HG03095 (cell line): Measurements from ENCODE around the gene HYI.
"Not testable (repeated sequence)": the region's sequence is repeated elsewhere in the genome, so short reads cannot be mapped to it uniquely, and the experiment has no call there.

ENCODE experiments used
- ATAC-seq: cut with Tn5 transposase; IDR thresholded peaks from one replicate; pipeline ENCODE4 v1.9.1; 2021; ENCODE audit warnings: moderate library complexity; ENCODE audit not compliant: unreplicated experiment

Gene HYI, protein sequence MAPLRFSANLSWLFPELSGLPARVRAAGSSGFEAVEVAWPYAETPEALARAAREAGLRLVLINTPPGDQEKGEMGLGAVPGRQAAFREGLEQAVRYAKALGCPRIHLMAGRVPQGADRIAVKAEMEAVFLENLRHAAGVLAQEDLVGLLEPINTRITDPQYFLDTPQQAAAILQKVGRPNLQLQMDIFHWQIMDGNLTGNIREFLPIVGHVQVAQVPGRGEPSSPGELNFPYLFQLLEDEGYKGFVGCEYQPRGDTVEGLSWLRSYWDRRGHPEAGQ

DNA sequence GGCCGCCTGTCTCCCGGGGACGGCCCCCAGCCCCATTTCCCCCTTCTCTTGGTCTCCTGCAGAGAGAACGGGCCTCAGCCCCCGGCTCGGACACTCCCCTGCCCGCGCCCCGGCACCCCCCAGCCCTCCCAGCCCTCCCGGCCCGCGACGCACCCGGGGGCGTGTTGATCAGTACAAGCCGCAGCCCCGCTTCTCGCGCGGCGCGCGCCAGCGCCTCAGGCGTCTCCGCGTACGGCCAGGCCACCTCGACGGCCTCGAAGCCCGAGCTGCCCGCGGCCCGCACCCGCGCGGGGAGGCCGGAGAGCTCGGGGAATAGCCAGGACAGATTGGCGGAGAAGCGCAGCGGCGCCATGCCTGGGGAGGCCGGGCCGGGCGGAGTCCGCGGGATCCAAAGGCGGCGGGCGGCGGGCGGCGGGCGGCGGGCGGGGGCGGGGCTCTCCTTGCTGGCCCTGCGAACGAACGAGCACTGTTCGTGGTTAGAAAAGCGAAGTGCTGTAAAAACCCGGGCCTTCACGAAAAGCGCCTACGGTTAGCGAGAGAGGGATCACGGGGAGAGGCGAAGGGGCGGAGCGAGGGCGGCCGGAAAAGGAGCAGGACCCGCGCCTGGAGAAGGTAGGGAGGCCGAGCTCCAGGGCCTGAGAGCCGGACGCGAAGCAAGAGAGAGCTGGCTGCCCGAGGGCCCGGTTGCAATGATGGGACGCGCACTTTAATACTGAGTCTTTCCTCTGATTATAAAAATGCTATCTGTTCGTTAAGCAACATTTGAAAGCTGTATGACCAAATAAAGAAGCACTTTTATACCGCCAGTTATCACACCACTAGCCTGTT is at the start of gene HYI:
Gene HYI (minus strand): TSS at position 490 of the 828 bp plus-strand sequence. CDS start 138 bp downstream, at position 352.
- peak; percentile 43 for ATAC-seq

DNA sequence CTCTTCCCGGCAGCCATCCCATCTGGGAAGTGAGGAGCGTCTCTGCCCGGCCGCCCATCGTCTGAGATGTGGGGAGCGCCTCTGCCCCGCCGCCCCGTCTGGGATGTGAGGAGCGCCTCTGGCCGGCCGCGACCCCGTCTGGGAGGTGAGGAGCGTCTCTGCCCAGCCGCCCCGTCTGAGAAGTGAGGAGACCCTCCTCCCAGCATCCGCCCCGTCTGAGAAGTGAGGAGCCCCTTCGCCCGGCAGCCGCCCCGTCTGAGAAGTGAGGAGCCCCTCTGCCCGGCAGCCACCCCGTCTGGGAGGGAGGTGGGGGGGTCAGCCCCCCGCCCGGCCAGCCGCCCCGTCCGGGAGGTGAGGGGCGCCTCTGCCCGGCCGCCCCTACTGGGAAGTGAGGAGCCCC is 48.1 kb upstream of the HYI start:
- not testable (repeated sequence) for ATAC-seq

DNA sequence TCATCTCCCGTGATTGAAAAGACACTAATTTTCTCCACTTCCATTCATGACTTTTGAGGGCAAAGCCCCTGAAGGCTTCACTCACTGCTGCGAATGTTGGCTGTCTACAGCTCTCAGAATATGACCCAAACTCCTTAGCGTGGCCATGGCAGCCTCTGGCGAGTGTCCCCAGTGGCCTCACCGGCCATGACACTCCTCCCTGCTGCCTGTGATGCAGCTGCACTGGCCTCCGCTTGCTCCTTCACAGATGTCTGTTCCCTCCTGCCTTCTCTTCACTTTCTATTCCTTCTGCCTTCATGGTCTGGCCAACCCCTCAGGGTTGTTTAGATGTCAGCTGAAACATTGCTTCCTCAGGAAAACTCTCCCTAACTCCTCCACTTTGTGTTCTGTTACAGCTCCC is 46.2 kb upstream of the HYI start:
- no peak for ATAC-seq

DNA sequence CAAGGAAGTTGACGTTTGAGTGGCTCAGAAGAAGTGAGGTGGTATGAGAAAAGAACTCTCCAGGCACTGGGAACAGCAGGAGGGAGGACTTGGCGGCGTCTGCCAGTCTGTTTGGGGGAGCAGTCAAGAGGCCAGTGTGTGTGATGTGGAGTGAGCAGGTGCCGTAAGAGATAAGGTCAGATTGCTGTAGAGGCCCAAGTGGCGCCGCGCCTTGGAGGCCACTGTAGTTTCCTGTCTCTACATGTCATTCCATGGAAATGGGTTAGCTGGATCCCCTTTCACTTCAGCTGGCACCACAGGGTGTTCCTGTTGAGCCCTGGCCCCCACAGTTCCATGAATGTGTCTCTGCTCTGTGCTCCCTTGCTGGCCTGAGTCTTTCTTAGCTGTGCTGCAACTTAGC is 41.5 kb upstream of the HYI start:
- no peak for ATAC-seq

DNA sequence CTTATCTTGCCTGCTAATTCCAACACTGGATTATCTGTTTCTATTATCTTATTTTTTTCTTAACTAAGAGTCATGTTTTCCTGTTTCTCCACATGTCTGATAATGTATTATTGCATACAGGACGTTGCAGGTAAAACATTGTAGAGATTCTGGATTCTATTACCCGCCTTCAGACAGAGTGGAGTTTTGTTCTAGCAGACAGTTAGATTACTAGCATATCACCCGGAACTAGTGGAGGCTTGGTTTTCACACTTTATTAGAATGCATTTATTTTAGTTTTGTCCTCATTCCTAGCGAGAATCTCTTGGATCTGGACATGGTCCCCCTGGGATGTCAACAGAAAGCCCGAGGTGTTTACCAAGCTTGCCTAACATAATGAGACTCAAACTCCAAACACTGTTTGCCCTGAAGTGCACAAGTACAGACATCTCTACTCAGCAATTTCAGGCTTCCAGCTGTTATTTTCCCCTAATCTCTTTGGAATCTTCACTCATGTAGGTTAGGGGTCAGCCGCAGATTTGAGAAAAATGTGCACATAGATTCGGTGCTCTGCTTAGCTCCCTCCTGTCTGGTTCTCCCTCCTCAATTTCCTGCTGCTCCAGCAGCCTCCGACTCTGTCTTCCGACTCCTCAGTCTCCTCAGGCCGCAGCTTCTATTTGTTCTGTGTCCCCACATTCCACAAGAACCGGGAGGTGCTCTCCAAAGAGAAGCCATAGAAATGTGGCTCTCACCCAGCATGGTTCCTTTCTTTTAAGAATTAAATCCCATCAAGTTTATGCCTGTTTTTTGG is 40.1 kb upstream of the HYI start:
- ATAC-seq = no peak

DNA sequence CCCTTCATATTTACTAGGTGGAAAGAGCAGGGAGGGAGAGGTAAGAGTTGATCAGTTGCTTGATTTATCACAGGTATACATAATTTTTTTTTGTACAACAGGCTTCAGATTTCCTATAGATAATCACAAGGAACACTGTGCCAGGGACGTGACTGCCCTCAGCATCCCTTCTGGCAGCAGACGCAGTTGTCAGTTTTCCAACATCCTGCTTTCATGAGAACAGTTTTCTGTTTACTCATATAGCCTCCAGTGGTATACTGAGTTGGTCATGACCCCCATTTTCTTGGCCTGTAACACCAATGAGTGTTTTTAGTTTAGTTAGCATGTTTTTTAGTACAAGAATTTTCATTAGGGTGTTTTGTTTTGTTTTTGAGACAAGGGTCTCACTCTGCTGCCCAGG is 39.1 kb upstream of the HYI start:
- no peak for ATAC-seq

DNA sequence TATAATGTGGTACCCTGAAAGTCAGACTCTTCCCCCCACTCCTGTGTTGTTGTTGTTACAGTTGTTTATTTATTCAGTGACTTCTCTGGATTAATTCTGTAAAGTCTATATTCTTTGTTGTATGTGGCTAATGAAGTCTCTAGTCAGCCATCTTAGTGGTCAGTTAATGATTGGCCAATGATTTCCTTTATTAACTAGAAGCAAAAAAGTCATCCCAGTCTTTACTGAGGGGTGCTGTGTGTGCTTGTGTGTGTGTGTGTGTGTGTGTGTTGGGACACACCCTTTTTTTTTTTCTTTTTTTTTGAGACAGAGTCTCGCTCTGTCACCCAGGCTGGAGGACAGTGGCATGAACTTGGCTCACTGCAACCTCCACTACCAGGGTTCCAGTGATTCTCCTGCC is 37.3 kb upstream of the HYI start:
- no peak for ATAC-seq

DNA sequence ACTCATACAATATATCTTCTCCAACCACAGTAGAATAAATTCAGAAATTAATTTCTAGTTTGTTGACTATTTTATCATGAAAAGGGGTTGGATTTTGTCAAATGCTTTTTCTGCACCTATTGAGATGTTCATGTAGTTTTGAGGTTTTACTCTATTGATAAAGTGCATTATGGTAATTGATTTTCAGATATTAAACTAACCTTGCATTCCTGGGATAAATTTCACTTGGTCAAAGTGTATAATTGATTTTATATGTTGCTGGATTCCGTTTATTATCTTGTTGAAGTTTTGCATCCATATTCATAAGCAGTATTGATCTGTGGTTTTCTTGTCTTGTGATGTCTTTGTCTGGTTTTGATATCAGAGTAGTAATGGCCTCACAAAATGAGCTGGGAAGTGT is 34.4 kb upstream of the HYI start:
- ATAC-seq = no peak

DNA sequence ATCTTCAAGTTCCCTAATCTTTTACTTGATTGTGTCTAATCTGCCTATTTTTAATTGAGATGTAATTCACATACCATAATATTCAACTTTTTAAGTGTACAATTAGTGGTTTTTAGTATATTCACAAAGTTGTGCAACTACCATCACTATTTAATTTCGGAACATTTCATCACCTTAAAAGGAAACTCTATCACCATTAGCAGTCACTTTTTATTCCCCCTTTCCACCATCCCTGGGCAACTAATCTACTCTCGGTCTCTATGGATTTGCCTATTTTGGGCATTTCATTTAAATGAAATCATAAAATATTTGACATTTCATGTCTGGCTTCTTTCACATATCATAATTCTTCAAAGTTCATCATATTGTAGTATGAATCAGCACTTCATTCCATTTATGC is 30.6 kb upstream of the HYI start:
- ATAC-seq = no peak

DNA sequence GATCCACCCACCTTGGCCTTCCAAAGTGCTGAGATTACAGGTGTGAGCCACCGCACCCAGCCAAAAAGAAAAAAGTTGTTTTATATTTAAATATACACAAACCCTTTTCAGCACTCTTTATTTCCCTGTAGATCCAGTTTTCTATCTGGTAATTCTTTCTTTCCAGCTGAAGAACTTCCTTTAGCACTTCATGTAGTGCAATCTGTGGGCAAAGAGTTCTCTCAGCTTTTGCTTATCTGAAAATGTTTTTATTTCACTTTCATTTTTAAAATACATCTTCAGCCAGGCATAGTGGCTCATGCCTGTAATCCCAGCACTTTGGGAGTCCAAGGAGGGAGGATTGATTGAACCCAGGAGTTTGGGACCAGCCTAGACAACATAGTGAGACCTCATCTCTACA is 28.5 kb upstream of the HYI start:
- no peak for ATAC-seq

DNA sequence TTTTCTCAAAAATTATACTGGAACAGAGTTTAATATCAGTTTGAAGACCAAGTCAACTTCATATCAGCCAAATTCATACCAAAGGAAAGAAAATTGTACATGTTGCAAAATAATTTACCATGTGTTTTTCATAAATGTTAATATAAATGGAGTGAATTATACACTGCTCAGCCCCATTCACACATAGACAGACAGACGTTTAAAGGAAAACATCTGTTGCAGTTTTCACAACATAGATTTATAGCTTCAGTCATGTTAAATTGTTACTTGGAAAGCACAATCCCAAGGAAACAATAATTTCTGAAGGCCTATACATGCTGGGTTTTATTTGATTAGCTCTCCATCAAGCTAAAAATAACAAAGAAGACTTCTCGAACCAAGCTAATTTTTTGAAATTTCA is 27.8 kb upstream of the HYI start:
- ATAC-seq = no peak

DNA sequence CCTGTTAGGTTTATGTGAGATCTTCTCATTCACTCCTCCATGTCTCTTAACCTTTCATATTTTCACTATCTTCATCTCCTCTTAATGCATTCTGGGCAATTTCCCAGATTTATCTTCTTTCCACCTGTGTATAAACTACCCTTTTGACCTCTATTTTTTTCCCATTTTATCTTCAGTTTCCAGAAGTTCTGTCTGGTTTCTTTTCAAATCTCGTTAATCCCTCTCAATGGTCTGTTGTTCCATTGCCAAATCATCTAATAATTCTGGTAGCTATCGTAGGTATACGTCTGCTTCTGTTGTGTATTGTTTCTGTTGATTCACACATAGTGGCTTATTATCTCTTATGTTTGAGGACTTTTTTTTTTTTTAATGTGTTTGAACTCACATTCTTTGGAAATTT is 25.7 kb upstream of the HYI start:
- no peak for ATAC-seq

DNA sequence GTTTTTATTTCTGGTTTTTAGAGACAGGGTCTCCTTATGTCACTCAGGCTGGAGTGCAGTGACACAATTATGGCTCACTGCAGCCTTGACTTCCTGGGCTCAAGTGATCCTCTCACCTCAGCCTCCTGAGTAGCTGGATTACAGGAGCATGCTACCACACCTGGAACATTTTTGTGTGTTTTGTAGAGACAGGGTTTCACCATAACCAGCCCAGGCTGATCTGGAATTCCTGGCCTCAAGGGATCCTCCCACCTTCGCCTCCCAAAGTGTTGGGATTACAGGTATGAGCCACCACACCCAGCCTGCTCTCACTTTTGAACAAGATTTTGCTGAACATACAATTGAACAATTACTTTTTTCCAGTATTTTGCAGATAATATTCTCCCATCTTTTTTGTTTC is 24.0 kb upstream of the HYI start:
- no peak for ATAC-seq

DNA sequence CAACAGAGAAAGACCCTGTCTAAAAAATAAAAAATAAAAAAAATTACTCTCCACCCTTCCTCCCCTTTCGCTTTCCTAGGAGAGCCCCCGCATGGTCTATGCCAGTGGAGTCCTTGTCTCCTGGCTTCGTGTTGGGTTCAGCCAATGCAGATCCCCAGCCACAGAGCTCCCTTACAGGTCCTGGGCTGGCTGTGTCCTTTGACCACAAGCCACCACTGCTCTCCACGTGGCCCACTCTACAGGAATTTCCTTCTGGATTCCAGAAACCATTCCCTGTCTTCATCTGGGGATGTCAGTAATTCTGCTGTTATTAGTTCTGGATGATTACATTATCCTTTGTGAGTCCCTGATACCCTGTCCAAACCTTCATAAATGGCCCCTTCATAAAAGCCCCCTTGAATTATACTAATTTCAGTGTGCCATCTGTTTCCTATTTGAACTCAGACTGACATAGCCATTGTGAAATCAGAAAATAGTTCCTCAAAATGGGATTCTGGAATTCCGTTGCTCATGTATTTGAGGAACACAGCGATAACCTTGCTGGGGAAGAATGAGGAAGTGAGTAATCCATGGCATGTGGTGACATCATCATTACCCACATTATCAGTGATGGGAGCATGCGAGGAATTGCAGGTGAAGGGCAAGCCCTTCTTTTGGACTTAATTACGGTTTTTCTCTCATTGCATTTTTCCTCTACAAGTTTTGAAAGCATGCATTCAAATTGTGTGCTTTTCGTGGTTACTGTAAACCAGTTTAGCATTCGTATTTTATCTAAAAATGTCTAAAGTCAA is 22.1 kb upstream of the HYI start:
- not testable (repeated sequence) for ATAC-seq

DNA sequence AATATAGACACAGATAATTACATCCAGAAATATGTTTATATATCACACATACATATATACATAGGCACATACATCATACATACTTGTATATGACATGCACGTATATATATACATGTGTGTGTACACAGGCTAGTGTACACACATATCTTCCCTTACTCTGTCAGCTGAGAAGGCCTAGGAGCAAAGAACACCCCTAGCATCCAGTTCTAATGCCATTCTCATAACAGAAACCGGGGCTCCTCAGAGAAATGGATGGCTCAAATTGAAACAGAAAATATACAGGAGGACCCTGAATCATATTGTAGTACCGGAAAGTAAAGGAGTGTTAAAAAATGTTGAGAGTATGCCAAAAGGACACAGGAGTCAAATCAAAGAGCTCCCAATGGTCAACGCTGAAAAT is 19.7 kb upstream of the HYI start:
- no peak for ATAC-seq

DNA sequence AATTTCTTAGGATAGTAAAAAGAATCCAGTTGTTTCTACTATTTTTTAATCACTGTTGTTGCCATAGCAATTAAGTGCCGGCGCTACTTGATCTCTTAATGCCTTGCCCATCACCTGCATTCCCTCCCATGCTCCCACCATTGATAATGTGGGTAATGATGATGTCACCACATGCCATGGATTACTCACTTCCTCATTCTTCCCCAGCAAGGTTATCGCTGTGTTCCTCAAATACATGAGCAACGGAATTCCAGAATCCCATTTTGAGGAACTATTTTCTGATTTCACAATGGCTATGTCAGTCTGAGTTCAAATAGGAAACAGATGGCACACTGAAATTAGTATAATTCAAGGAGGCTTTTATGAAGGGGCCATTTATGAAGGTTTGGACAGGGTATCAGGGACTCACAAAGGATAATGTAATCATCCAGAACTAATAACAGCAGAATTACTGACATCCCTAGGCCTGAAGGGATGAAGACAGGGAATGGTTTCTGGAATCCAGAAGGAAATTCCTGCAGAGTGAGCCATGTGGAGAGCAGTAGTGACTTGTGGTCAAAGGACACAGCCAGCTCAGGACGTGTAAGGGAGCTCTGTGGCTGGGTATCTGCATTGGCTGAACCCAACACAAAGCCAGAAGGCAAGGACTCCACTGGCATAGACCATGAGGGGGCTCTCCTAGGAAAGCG is 18.9 kb upstream of the HYI start:
- not testable (repeated sequence) for ATAC-seq

DNA sequence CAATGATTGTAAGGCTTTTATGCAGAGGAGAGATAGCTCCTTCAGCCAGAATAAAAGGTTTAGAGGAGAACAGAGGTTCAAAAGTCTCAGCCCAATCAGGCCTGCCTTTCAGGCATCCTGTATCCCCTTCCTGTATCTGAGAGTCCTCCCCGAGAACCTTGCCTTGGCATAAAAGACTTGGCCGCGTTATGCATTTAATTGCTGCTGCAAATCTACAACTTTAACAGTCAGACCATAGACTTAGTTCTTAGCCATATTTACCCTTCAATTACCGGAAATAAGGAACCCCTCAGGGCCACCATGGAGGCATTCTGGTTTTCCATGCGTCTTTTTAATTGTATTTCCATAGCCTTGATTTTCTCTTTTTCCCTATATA is 18.3 kb upstream of the HYI start:
- no peak for ATAC-seq

DNA sequence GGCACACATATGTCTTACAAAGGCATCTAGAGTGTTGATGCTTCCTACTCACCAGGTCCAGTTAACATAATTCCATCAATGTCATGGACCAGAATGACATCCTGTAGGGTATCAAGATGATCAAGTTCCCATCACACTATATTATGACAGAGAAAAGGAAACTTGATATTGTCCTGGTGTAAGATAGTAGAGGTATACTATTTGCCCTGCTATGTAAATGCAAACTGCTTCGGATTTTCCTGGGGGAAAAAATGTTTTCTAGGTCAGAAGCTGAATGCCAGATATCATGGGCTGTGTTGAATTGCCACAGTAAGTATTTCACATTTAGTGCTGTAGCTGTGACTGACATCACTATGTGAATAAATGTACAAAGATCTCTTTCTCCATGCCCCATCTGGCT is 16.2 kb upstream of the HYI start:
- ATAC-seq = no peak

DNA sequence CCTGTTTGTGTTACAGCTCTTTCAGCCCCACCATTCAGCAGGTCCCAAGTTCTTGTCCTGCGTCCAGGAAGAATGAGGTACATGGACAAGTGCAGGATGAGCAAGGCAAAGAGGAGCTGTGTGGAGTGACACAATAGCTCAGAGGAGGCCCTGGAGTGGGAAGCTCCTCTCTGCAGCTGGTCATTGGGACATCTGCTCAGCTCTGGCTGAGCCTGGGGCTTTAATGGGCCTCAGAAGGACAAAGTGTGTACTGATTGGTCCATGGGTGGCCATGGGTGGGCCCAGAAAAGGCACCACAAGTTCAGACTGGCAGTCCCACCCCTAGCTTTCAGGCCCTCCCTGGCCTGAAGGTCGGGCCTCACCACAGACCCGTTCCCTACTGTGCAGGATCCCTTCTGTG is 14.7 kb upstream of the HYI start:
- no peak for ATAC-seq

DNA sequence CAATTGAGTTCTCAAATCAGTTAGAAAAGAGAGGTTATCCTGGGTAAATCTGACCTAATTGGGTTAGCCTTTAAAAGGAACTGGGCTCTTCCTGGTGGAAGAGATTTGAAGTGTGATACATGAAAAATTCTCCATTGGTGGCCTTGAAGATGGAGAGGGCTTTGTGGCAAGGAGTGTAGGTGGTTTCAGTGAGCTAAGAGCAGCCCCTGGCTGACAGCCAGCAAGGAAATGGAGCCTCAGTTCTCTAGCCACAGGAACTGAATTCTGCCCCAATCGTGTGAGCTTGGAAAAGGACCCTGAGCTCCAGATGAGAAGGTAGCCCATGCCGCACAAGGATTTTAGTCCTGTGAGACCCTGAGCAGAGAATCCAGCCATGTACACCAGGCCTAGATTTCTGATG is 12.7 kb upstream of the HYI start:
- no peak for ATAC-seq
